Measurements from ENCODE around the gene MT1A. TPM values are rescaled to one million over a fixed set of nuclear protein-coding genes. Genes with fewer than 3 reads are reported as not detected.

MT1A gene
- total RNA-seq, 1 experiment from 2014 or later = 23.5 TPM

DNA sequence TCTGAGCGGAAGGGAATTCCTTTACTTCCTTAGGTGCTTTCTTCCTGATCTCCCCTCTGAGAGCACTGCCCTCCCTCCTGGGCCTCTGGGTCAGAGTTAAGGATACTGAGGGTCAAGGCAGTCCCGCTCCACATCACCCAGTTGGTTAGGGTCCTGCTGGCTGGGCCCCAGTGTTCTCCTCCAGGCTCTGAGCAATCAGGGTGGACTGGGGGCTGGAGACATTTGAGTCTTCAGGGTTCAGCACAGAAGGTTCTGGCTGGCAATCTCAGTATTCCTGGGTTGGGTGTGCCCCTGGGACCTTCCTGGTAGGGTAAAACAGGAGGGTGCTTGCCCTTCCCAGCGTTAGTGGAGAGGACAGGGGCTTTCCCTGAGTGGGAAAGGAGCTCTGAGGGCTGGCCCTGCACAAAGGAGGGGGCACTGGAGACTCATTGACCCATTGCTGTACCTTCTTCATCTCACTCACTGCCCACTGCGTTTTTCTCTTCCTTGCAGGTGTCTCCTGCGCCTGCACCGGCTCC is 5.6 kb upstream of the MT1A start:
- Histone ChIP-seq H3K27me3 (ENCODE audit: insufficient read depth, low read depth) (no peaks in the 10 kb centered on the region), H3K4me1 (replicated peaks; ENCODE audit: insufficient read depth) (peaks cover 14% of the 10 kb centered on the region), H3K79me2 (ENCODE audit: low read depth) (no peaks in the 10 kb centered on the region), H4K20me1 (ENCODE audit: insufficient read depth) (no peaks in the 10 kb centered on the region), H3K4me2 (no peak overlapping the region), H3K4me3 (no peak overlapping the region), H2AFZ (no peak overlapping the region), H3K27ac (no peak overlapping the region), H3F3A (ENCODE audit: insufficient read depth, low read depth) (peaks cover 3% of the 10 kb centered on the region; the same call in 1 of the 2 replicates), H3K9me2 (ENCODE audit: insufficient read depth) (no peaks in the 10 kb centered on the region), H3K36me3 (ENCODE audit: low read depth) (no peaks in the 10 kb centered on the region), H3K9me3 (ENCODE audit: insufficient read depth, low read depth) (no peaks in the 10 kb centered on the region)
- ChIA-PET POLR2A (ENCODE audit: unreplicated experiment) (no interaction called here), CTCF (no interaction called here)
- BruUV-seq (replicated peaks) = no TSS peak
- intact Hi-C loops (cut with micrococcal nuclease; ENCODE audit: unreplicated experiment) = no loop called here
- DNase-seq = no peak
- no peak for TF ChIP-seq EZH2 (IDR thresholded peaks at IDR 0.05; ENCODE audit: low read depth)
- TF ChIP-seq, protein P1, sequence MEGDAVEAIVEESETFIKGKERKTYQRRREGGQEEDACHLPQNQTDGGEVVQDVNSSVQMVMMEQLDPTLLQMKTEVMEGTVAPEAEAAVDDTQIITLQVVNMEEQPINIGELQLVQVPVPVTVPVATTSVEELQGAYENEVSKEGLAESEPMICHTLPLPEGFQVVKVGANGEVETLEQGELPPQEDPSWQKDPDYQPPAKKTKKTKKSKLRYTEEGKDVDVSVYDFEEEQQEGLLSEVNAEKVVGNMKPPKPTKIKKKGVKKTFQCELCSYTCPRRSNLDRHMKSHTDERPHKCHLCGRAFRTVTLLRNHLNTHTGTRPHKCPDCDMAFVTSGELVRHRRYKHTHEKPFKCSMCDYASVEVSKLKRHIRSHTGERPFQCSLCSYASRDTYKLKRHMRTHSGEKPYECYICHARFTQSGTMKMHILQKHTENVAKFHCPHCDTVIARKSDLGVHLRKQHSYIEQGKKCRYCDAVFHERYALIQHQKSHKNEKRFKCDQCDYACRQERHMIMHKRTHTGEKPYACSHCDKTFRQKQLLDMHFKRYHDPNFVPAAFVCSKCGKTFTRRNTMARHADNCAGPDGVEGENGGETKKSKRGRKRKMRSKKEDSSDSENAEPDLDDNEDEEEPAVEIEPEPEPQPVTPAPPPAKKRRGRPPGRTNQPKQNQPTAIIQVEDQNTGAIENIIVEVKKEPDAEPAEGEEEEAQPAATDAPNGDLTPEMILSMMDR (conservative IDR thresholded peaks at IDR 0.05) = no peak

DNA sequence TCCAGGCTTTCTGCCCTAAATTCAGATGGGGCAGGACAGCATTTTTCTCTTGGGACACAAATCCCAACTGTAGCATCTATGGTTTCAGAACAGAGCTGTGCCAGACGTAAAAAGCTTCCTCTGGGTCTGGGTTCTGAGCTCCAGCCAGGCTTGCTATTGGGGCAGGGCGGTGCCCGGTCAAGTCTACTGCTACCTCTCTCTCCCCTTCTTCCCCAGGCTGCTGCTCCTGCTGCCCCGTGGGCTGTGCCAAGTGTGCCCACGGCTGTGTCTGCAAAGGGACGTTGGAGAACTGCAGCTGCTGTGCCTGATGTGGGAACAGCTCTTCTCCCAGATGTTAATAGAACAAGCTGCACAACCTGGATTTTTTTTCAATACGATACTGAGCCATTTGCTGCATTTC is 4.9 kb upstream of the MT1A start:
- ChIA-PET POLR2A (ENCODE audit: unreplicated experiment) (no interaction called here), CTCF (no interaction called here)
- DNase-seq = no peak
- intact Hi-C loops (cut with micrococcal nuclease; ENCODE audit: unreplicated experiment) = no loop called here
- Histone ChIP-seq H3K4me1 (replicated peaks; ENCODE audit: insufficient read depth) (peaks cover 14% of the 10 kb centered on the region), H3F3A (ENCODE audit: insufficient read depth, low read depth) (peaks cover 3% of the 10 kb centered on the region; the same call in 1 of the 2 replicates), H3K4me2 (no peak overlapping the region), H3K36me3 (ENCODE audit: low read depth) (no peaks in the 10 kb centered on the region), H3K9me3 (ENCODE audit: insufficient read depth, low read depth) (no peaks in the 10 kb centered on the region), H3K79me2 (ENCODE audit: low read depth) (no peaks in the 10 kb centered on the region), H3K4me3 (no peak overlapping the region), H4K20me1 (ENCODE audit: insufficient read depth) (no peaks in the 10 kb centered on the region), H2AFZ (no peak overlapping the region), H3K27ac (no peak overlapping the region), H3K27me3 (ENCODE audit: insufficient read depth, low read depth) (no peaks in the 10 kb centered on the region), H3K9me2 (ENCODE audit: insufficient read depth) (no peaks in the 10 kb centered on the region)
- no TSS peak for BruUV-seq (replicated peaks)
- TF ChIP-seq, protein P1 (conservative IDR thresholded peaks at IDR 0.05) = no peak
- TF ChIP-seq EZH2 (IDR thresholded peaks at IDR 0.05; ENCODE audit: low read depth) = no peak

DNA sequence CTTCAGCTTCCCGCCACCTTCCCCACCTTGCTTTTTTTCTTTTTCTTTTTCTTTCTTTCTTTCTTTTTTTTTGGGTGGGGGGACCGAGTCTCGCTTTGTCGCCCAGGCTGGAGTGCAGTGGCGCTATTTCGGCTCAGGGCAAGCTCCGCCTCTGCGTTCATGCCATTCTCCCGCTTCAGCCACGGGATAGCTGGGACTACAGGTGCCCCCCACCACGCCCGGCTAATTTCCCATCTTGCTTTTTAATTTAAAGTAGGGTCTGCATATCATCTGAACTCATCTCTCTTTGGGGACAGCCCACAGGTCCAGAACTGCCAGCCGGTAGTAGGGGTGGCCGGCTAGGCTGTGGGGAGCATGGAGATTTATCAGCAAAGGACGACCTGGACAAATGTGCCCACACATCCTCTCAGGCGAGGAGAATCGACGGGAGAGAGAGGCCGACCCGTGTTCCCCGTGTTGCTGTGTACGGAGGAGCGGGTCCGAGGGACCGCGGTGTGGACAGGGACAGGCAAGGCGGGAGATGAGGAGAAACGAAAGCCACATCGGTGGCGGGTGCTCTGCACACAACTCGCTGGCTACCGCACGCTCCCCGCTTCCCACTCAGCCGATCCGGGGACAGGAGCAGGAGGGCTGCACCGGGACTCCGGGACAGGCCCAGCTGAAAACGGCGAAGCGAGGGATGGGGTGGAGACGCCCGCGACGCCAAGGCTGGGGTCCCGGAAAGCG is 3.6 kb upstream of the MT1A start:
- POLR2A ChIA-PET (ENCODE audit: unreplicated experiment) = no interaction called here
- H4K20me1 ChIP-seq (ENCODE audit: insufficient read depth) = no peaks in the 10 kb centered on the region
- no peaks in the 10 kb centered on the region for H3K9me3 ChIP-seq (ENCODE audit: insufficient read depth, low read depth)
- CTCF ChIA-PET = no interaction called here
- no peak overlapping the region for H3K4me2 ChIP-seq
- H3F3A ChIP-seq (ENCODE audit: insufficient read depth, low read depth) = peaks cover 8% of the 10 kb centered on the region; the same call in 1 of the 2 replicates
- no peak for DNase-seq
- H3K9me2 ChIP-seq (ENCODE audit: insufficient read depth) = no peaks in the 10 kb centered on the region
- no TSS peak for BruUV-seq (replicated peaks)
- H3K27ac ChIP-seq = no peak overlapping the region
- no peaks in the 10 kb centered on the region for H3K27me3 ChIP-seq (ENCODE audit: insufficient read depth, low read depth)
- TF ChIP-seq, protein P1 (conservative IDR thresholded peaks at IDR 0.05) = no peak
- TF ChIP-seq EZH2 (IDR thresholded peaks at IDR 0.05; ENCODE audit: low read depth) = no peak
- no peaks in the 10 kb centered on the region for H3K36me3 ChIP-seq (ENCODE audit: low read depth)
- H3K4me3 ChIP-seq = no peak overlapping the region
- H3K4me1 ChIP-seq (replicated peaks; ENCODE audit: insufficient read depth) = peaks cover 25% of the 10 kb centered on the region
- H3K79me2 ChIP-seq (ENCODE audit: low read depth) = no peaks in the 10 kb centered on the region
- intact Hi-C loops (cut with micrococcal nuclease; ENCODE audit: unreplicated experiment) = no loop called here
- no peak overlapping the region for H2AFZ ChIP-seq

Measured in PC-9 (cell line).